CD14-positive monocyte (primary cell): Measurements from ENCODE around the gene CRB2. TPM values are rescaled to one million over a fixed set of nuclear protein-coding genes. Genes with fewer than 3 reads are reported as not detected.

Source experiments
- DNase-seq, 3 donors: peaks; one replicate each; pipeline ENCODE4 v3.0.0-alpha.2; 2011 to 2022
- H2AFZ ChIP-seq: 2 replicates; pipeline ENCODE4 v1.6.0; 2012; ENCODE audit warnings: mild to moderate bottlenecking, low read depth, low read length, inconsistent platforms; ENCODE audit not compliant: insufficient read depth, poor library complexity, severe bottlenecking
- H3K27ac ChIP-seq, 2 donors: 1 replicate in 1 of 2; 2 replicates in 1 of 2; pipeline ENCODE4 v1.5.1; 2012 to 2013; ENCODE audit warnings: low read length in 2 of 2, control low read depth in 1 of 2, inconsistent platforms in 1 of 2, low read depth in 1 of 2, mild to moderate bottlenecking in 1 of 2
- H3K27me3 ChIP-seq, 2 donors: one replicate each; pipeline versions ENCODE4 v1.6.0 to v1.6.1; 2011 to 2013; ENCODE audit warnings: low read length in 2 of 2; ENCODE audit not compliant: control insufficient read depth in 2 of 2, insufficient read depth in 2 of 2
- H3K36me3 ChIP-seq, 2 donors: replicated peaks in 1 of 2; 1 replicate in 1 of 2; 2 replicates in 1 of 2; pipeline versions ENCODE4 v1.5.1 to v1.6.1; 2012 to 2013; ENCODE audit warnings: low read length in 2 of 2, control low read depth in 1 of 2, inconsistent platforms in 1 of 2, mild to moderate bottlenecking in 1 of 2; ENCODE audit not compliant: insufficient read depth in 2 of 2, control insufficient read depth in 1 of 2
- H3K4me1 ChIP-seq, 2 donors: 1 replicate in 1 of 2; 2 replicates in 1 of 2; pipeline versions ENCODE4 v1.5.1 to v1.6.1; 2012 to 2013; ENCODE audit warnings: low read length in 2 of 2, control low read depth in 1 of 2, inconsistent platforms in 1 of 2, mild to moderate bottlenecking in 1 of 2, moderate library complexity in 1 of 2; ENCODE audit not compliant: insufficient read depth in 2 of 2, control insufficient read depth in 1 of 2
- H3K4me2 ChIP-seq: replicated peaks from 2 replicates; pipeline ENCODE3; 2012; ENCODE audit warnings: low read length, moderate library complexity, mild to moderate bottlenecking; ENCODE audit not compliant: poor library complexity, severe bottlenecking; ENCODE audit errors: extremely low read depth
- H3K4me3 ChIP-seq, 3 experiments: fragments of 200-600 bp in 1 of 3; sonication (generic) in 1 of 3; replicated peaks in 1 of 3; 1 replicate in 2 of 3; 2 replicates in 1 of 3; pipeline ENCODE4 v1.5.1; 2011 to 2013; ENCODE audit warnings: low read length in 3 of 3, mild to moderate bottlenecking in 3 of 3, control low read depth in 2 of 3, low read depth in 2 of 3, inconsistent platforms in 1 of 3, moderate library complexity in 1 of 3
- H3K79me2 ChIP-seq: 2 replicates; pipeline ENCODE4 v1.6.0; 2012; ENCODE audit warnings: mild to moderate bottlenecking, control low read depth, inconsistent platforms, low read length, moderate library complexity; ENCODE audit not compliant: insufficient read depth
- H3K9ac ChIP-seq: 2 replicates; pipeline ENCODE4 v1.6.0; 2017; ENCODE audit warnings: low read length, mild to moderate bottlenecking; ENCODE audit not compliant: insufficient read depth, poor library complexity, severe bottlenecking
- H3K9me3 ChIP-seq, 2 donors: replicated peaks in 1 of 2; 1 replicate in 1 of 2; 2 replicates in 1 of 2; pipeline versions ENCODE4 v1.5.1 to v1.6.1; 2012 to 2013; ENCODE audit warnings: low read length in 2 of 2, control low read depth in 1 of 2; ENCODE audit not compliant: control insufficient read depth in 1 of 2, insufficient read depth in 1 of 2
- H4K20me1 ChIP-seq: 2 replicates; pipeline ENCODE4 v1.6.0; 2012; ENCODE audit warnings: mild to moderate bottlenecking, low read length, control low read depth, moderate library complexity; ENCODE audit not compliant: insufficient read depth
- H3K27ac Mint-ChIP-seq, 7 donors: one replicate each; pipeline ENCODE4 v1.8.0; 2020; ENCODE audit warnings: mild to moderate bottlenecking in 7 of 7, mixed read lengths in 7 of 7, moderate library complexity in 6 of 7, inconsistent platforms in 2 of 7
- H3K27me3 Mint-ChIP-seq, 3 donors: one replicate each; pipeline ENCODE4 v1.8.0; 2021 to 2022; ENCODE audit warnings: low read depth in 3 of 3, mild to moderate bottlenecking in 3 of 3, mixed read lengths in 3 of 3, moderate library complexity in 3 of 3, inconsistent platforms in 1 of 3
- H3K36me3 Mint-ChIP-seq, 2 donors: one replicate each; pipeline ENCODE4 v1.8.0; 2020; ENCODE audit warnings: mixed read lengths in 2 of 2, inconsistent platforms in 1 of 2, mild to moderate bottlenecking in 1 of 2
- H3K4me1 Mint-ChIP-seq: one replicate; pipeline ENCODE4 v1.8.0; 2020; ENCODE audit warnings: mild to moderate bottlenecking, mixed read lengths
- H3K4me3 Mint-ChIP-seq, 2 donors: one replicate each; pipeline ENCODE4 v1.8.0; 2020; ENCODE audit warnings: mild to moderate bottlenecking in 2 of 2, mixed read lengths in 2 of 2, moderate library complexity in 1 of 2
- H3K9me3 Mint-ChIP-seq, 7 donors: one replicate each; pipeline ENCODE4 v1.8.0; 2020 to 2022; ENCODE audit warnings: mixed read lengths in 7 of 7, mild to moderate bottlenecking in 6 of 7, moderate library complexity in 6 of 7, inconsistent platforms in 2 of 7
- CTCF ChIP-seq: fragments of 200-600 bp; IDR thresholded peaks from one replicate; pipeline ENCODE4 v1.8.0; 2022; ENCODE audit warnings: antibody characterized with exemption, mild to moderate bottlenecking
- WGBS: methylation state at CpG from one replicate; pipeline ENCODE4 v1.1.5; 2013; ENCODE audit warnings: missing lambda C conversion rate; ENCODE audit not compliant: insufficient coverage; 5-methylcytosine and 5-hydroxymethylcytosine counted together
- intact Hi-C, 2 donors: fragments of 100-400 bp; cut with micrococcal nuclease; formaldehyde crosslinking; loops; one replicate each; pipeline versions ENCODE4 v1.15.0 to v1.15.1; 2023
- polyA plus RNA-seq, 3 donors: library from polyadenylated mRNA; depleted of rRNA in 1 of 3; unstranded in 2 of 3; stranded (reverse) in 1 of 3; fragments of 300-500 nt in 2 of 3; fragments of >200 nt in 1 of 3; fragmentation: Illumina TruSeq in 2 of 3; gene quantifications; 1 replicate in 2 of 3; 2 replicates in 1 of 3; pipeline ENCODE4 v1.2.3, GENCODE V29; 2012 to 2021

CRB2 gene
- polyA plus RNA-seq, 3 donors = not detected

GRCh38 chr9:123408313-123409262 lies 52.6 kb downstream of the CRB2 start:
- H3K27ac Mint-ChIP-seq = peak overlapping the region in 1 of 7 donors; percentile 18
- Histone ChIP-seq H3K27ac (no peak overlapping the region), H3K4me2 (no peak overlapping the region), H3K9me3 (no peaks in the 10 kb centered on the region), H3K27me3 (no peaks in the 10 kb centered on the region), H3K4me3 (no peak overlapping the region), H3K9ac (no peak overlapping the region), H3K4me1 (no peaks in the 10 kb centered on the region), H2AFZ (no peak overlapping the region), H4K20me1 (peaks cover 26% of the 10 kb centered on the region), H3K36me3 (peaks cover 37 to 75% of the 10 kb centered on the region in 2 donors), H3K79me2 (no peaks in the 10 kb centered on the region)
- TF ChIP-seq CTCF = no peak
- H3K27me3 Mint-ChIP-seq = peaks cover 0 to 2% (median 0%) of the 10 kb centered on the region in 3 donors
- peaks cover 48 to 70% of the 10 kb centered on the region in 2 donors for H3K36me3 Mint-ChIP-seq
- no peaks in the 10 kb centered on the region for H3K4me1 Mint-ChIP-seq
- H3K9me3 Mint-ChIP-seq = no peaks in the 10 kb centered on the region
- intact Hi-C loops = no loop called here
- no peak for DNase-seq
- H3K4me3 Mint-ChIP-seq = no peak overlapping the region
- 96% methylated on average over 9 of the region's 10 CpGs for WGBS

GRCh38 chr9:123410281-123410910 lies 54.4 kb downstream of the CRB2 start:
- H3K79me2 ChIP-seq = no peaks in the 10 kb centered on the region
- intact Hi-C loops = no loop called here
- 70% methylated on average over 2 of the region's 12 CpGs for WGBS
- no peaks in the 10 kb centered on the region for H3K9me3 ChIP-seq
- H4K20me1 ChIP-seq = peaks cover 43% of the 10 kb centered on the region
- TF ChIP-seq CTCF = no peak
- peaks cover 45 to 86% of the 10 kb centered on the region in 2 donors for H3K36me3 ChIP-seq
- no peak overlapping the region for H3K4me3 ChIP-seq
- H3K4me3 Mint-ChIP-seq = no peak overlapping the region
- no peak overlapping the region for H2AFZ ChIP-seq
- no peak for DNase-seq
- no peaks in the 10 kb centered on the region for H3K4me1 ChIP-seq
- H3K9me3 Mint-ChIP-seq = no peaks in the 10 kb centered on the region
- no peak overlapping the region for H3K27ac Mint-ChIP-seq
- no peaks in the 10 kb centered on the region for H3K27me3 Mint-ChIP-seq
- peaks cover 55 to 82% of the 10 kb centered on the region in 2 donors for H3K36me3 Mint-ChIP-seq
- no peak overlapping the region for H3K27ac ChIP-seq
- H3K4me2 ChIP-seq = no peak overlapping the region
- no peaks in the 10 kb centered on the region for H3K27me3 ChIP-seq
- H3K4me1 Mint-ChIP-seq = no peaks in the 10 kb centered on the region
- no peak overlapping the region for H3K9ac ChIP-seq
